LNCaP clone FGC (cell line): ENCODE measurements around the gene COX6A2.

ENCODE experiments used
- DNase-seq: peaks from one replicate; pipeline ENCODE4 v3.0.0-alpha.2; 2011; ENCODE audit warnings: low read depth
- H3K4me3 ChIP-seq: 2 replicates; pipeline ENCODE4 v1.5.1; 2011; ENCODE audit warnings: mild to moderate bottlenecking, low read depth, low read length, control low read depth
- CTCF ChIP-seq: IDR thresholded peaks from 2 replicates; pipeline ENCODE4 v1.5.1; 2012; ENCODE audit warnings: mild to moderate bottlenecking; ENCODE audit not compliant: control insufficient read depth, insufficient read depth; ENCODE audit errors: extremely low read depth

Gene COX6A2

GRCh38 chr16:31380201-31380600, 48.0 kb downstream of the COX6A2 start:
- no peak overlapping the region for H3K4me3 ChIP-seq
- no peak for TF ChIP-seq CTCF
- DNase-seq, result no peak
